HepG2 (cell line): ENCODE data around the gene CRIM1.

Source experiments
- BRCA1 ChIP-seq: sonication (generic); formaldehyde crosslinking; IDR thresholded peaks from 2 replicates; pipeline ENCODE4 v1.4.0; 2020; ENCODE audit warnings: missing genetic modification reagents
- EZH2 ChIP-seq: conservative IDR thresholded peaks from 2 replicates; pipeline ENCODE4 v1.6.1; 2012; ENCODE audit warnings: mild to moderate bottlenecking, low read depth, low read length, moderate library complexity
- GABPB1 ChIP-seq: IDR thresholded peaks from 2 replicates; pipeline ENCODE4 v1.6.1; 2016; ENCODE audit warnings: mild to moderate bottlenecking, missing genetic modification reagents, moderate library complexity, missing compliant biosample characterization
- GTF3A ChIP-seq: sonication (generic); formaldehyde crosslinking; conservative IDR thresholded peaks from 2 replicates; pipeline ENCODE4 v1.4.0; 2020; ENCODE audit warnings: mild to moderate bottlenecking, missing genetic modification reagents
- LRRFIP1 ChIP-seq: sonication (generic); formaldehyde crosslinking; conservative IDR thresholded peaks from 2 replicates; pipeline ENCODE4 v1.4.0; 2020; ENCODE audit warnings: missing genetic modification reagents
- MAX ChIP-seq: IDR thresholded peaks from 2 replicates; pipeline ENCODE4 v1.6.1; 2012; ENCODE audit warnings: inconsistent platforms
- MNT ChIP-seq: fragments of 450-650 bp; IDR thresholded peaks from 2 replicates; pipeline ENCODE4 v1.6.1; 2016
- POLR2A ChIP-seq, 2 experiments: IDR thresholded peaks; 2 replicates each; pipeline ENCODE4 v1.6.1; 2011; ENCODE audit warnings: low read depth in 2 of 2, low read length in 2 of 2, mild to moderate bottlenecking in 1 of 2, moderate library complexity in 1 of 2; ENCODE audit not compliant: insufficient read depth in 1 of 2
- POLR2AphosphoS5 ChIP-seq: IDR thresholded peaks from 2 replicates; pipeline ENCODE4 v1.6.1; 2012; ENCODE audit warnings: low read depth, low read length
- SMARCC2 ChIP-seq: fragments of 450-650 bp; IDR thresholded peaks from 2 replicates; pipeline ENCODE4 v1.6.1; 2017; ENCODE audit warnings: antibody characterized with exemption, mild to moderate bottlenecking
- TARDBP ChIP-seq: sonication (generic); formaldehyde crosslinking; IDR thresholded peaks from 2 replicates; pipeline ENCODE4 v1.8.0; 2022; ENCODE audit warnings: mild to moderate bottlenecking, missing genetic modification reagents
- ZBTB2 ChIP-seq: sonication (generic); formaldehyde crosslinking; IDR thresholded peaks from 2 replicates; pipeline ENCODE4 v1.8.0; 2022; ENCODE audit warnings: low read depth, missing genetic modification reagents
- ZSCAN9 ChIP-seq: IDR thresholded peaks from 2 replicates; pipeline ENCODE4 v1.6.1; 2016; ENCODE audit warnings: borderline replicate concordance
- TF ChIP-seq, protein P1 (sequence below): IDR thresholded peaks from 2 replicates; pipeline ENCODE4 v1.6.1; 2016; ENCODE audit warnings: low read depth

GRCh38 chr2:36397728-36398413, 42.3 kb downstream of the CRIM1 start:
- TF ChIP-seq SMARCC2 (no peak), GABPB1 (CRISPR knock-in tag) (no peak), ZBTB2 (CRISPR knock-in tag) (no peak), GTF3A (CRISPR knock-in tag) (no peak), LRRFIP1 (CRISPR knock-in tag) (no peak), POLR2A (IDR thresholded peaks at IDR 0.05; ENCODE audit: insufficient read depth in 1 of 2, low read depth in 2 of 2, low read length in 2 of 2) (no peak), MAX (no peak), TARDBP (CRISPR knock-in tag) (no peak), POLR2AphosphoS5 (no peak), EZH2 (no peak), MNT (no peak), BRCA1 (CRISPR knock-in tag) (no peak), ZSCAN9 (CRISPR knock-in tag) (no peak)
- TF ChIP-seq, protein P1, sequence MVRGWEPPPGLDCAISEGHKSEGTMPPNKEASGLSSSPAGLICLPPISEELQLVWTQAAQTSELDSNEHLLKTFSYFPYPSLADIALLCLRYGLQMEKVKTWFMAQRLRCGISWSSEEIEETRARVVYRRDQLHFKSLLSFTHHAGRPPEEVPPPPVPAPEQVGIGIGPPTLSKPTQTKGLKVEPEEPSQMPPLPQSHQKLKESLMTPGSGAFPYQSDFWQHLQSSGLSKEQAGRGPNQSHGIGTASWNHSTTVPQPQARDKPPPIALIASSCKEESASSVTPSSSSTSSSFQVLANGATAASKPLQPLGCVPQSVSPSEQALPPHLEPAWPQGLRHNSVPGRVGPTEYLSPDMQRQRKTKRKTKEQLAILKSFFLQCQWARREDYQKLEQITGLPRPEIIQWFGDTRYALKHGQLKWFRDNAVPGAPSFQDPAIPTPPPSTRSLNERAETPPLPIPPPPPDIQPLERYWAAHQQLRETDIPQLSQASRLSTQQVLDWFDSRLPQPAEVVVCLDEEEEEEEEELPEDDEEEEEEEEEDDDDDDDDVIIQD (CRISPR knock-in tag) = peak; percentile 92; the same call in 1 of the 2 replicates
